Hypothalamus (tissue), 51 donors: ENCODE data around the gene REX1BD.
"Not testable (repeated sequence)": the region's sequence is repeated elsewhere in the genome, so short reads cannot be mapped to it uniquely, and the experiment has no call there.

Experiments
- DNase-seq, 51 donors: peaks; one replicate each; lab custom pipeline; 2025; lab: John Stamatoyannopoulos, UW

The REX1BD gene

GRCh38 chr19:18576383-18576782, 12.2 kb upstream of the REX1BD start:
- no peak for DNase-seq

- DNase-seq: no peak
Observed at GRCh38 chr19:18577365-18577914, 11.2 kb upstream of the REX1BD start.

- DNase-seq: no peak
Observed at GRCh38 chr19:18580311-18580710, 8.3 kb upstream of the REX1BD start.

- DNase-seq: no peak
Observed at GRCh38 chr19:18586306-18586705, 2.3 kb upstream of the REX1BD start.

DNA sequence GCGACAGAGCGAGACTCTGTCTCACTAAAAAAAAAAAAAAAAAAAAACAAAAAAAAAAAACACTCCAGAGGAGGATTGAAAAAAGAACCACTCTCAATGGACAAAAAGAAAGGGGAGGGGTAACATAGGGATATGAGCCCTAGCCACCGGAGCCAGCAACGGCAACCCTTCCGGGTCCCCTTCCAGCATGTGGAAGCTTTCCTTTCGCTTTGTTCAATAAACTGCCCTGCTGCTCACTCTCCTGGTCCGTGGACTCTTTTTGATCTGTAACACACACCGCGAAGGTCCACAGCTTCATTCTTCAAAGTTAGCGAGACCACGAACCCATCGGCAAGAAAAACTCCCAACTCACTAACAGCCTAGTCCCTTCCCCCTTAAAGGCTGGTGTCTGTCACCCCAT, 1.0 kb upstream of the REX1BD start:
- DNase-seq: no peak

DNA sequence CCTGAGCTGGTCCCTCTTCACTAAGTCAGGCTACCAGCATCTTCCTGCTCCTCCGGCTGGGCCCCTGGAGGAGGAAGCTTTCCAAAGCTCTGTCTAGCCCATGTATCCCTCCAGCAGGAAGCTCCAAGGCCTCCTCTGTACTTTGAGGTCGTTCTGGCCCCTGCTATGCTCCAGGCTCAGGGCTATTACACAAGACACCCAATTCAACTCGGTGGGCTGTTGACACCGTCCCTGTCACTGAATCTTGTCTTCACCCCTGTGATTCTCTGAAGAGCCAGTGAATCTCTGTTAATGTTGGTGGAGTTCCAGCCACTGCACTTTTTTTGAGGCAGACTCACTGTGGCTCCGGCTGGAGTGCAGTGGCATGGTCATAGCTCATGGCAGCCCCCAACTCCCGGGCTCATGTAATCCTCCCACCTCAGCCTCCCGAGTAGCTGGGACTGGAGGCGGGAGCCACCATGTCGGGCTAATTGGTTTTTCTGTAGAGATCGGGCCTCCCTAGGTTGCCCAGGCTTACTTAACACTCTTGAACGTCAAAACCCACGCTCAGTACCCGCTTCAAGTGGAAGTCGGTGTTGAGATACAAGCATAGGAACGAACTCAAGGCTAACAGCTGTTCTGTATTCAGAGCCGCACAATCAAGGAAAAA, 512 bp upstream of the REX1BD start:
- DNase-seq: no peak

- DNase-seq: peak in 26 of 51 donors; percentile 10 to 67 (median 33)
Observed at GRCh38 chr19:18589380-18590272, 1.0 kb downstream of the REX1BD start.

- DNase-seq: peak in 48 of 51 donors; percentile 13 to 89 (median 68)
Observed at GRCh38 chr19:18590273-18591272, 2.0 kb downstream of the REX1BD start.

- DNase-seq: no peak
Observed at GRCh38 chr19:18591735-18592385, 3.3 kb downstream of the REX1BD start.

DNA sequence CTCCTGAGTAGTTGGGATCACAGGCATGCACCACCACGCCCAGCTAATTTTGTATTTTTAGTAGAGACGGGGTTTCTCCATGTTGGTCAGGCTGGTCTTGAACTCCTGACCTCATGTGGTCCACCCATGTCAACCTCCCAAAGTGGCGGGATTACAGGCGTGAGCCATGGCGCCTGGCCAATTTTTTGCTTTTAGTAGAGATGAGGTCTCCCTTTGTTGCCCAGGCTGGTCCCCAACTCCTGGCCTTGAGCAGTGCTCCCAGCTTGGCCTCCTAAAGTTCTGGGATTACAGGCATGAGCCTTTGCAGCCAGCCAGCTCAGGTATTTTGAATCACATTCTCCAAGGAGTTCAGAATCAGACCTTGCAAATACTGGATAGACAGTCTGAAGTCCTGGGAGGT, 4.1 kb downstream of the REX1BD start:
- not testable (repeated sequence) for DNase-seq

DNA sequence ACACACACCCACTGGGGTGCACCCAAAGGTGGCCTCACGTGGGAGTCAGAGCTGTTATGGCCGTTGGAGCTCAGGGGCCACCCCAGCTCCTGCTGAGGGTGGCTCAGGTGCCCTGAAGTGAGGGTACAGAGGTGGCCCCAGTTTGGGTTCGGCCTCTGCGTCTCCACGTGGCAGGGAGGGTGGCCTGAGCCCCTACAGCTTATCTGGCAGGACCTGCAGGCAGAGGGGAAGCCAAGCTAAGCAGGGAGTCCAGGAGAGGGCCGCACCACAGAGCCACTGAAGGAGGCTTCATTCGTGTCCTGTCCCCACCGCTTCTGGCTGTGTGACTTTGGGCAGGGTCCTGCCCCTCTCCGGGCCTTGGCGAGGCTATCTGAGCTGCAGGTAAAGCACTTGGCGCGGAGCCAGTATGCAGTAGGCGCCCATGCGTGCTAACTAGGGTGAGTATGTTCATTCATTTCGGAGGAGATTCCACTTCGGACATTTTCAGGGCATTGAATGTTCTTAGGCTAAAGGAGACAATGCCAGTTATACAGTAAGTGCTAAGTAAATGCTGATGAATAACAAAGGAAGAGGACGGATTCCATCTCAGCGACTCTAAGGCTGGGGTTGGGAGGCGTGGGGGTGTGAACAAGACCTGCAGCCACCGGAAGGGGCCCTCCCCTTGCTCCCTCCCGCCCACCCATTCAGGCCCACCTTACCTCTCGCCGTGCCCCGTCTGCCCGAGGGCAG, 4.9 kb downstream of the REX1BD start:
- peak in 2 of 51 donors; percentile 5 to 6 for DNase-seq

DNA sequence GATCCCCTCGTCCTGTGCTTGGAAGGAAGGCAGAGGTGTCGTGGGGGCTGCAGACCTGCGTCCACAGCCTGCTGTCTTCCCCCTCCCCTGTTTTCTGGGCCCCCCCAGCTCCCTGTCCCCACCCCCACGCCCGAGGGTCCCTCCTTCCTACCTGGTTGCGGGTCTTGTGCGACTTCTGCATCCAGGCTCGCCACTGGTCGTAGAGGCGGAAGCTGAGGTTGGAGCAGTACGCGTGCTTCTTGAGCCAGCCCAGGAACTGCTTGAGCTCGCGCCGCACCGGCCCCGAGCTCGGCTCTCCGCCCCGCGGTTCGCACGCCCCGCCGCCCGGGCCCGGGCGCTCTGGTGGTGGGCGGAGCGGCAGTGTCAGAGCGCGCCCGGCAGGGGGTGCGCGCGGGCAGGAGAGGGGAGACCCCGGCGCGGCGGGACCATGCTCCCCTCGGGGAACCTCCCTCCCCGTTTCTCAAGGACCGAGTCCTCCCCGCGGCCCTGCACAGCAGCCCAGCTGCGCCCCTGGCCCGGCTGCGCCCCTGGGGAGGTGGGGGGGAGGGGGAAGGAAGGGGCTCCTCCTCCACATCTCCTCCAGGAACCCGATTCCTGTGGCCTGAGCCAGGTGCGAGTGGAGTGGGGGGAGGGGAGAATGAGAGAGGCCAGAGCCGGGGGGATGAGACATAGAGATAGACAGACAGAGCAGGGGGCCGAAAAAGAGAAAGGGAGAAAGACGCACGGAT, 5.7 kb downstream of the REX1BD start:
- peak in 37 of 51 donors; percentile 7 to 70 (median 40) for DNase-seq

DNA sequence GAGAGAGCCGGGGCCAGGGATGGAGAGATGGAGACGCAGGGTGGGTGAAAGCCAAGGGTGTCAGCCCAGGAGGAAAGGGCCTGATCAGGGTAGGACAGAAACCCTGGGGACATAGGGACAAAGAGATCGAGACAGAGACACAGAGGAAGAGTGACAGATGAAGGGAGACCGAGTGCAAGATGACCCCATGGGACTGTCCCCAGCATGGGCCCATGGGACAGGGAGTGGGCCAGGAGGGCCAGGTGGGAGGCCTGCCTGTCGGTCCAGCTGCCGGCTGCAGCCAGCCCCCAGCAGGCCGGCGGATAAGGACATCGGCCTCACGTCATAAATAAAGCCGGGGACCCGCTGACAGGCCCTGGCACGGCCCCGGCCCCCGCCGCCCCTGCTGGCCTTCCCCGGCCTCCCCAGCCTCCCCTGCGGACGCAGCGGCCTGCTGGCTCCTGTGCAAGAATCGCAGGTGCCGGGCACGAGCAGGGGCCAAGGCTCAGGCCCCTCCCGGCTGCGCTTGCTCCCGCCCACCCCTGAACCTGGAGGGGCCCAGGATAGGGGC, 6.3 kb downstream of the REX1BD start:
- no peak for DNase-seq

- no peak for DNase-seq
Observed at GRCh38 chr19:18595475-18595874, 6.9 kb downstream of the REX1BD start.

GRCh38 chr19:18596752-18597157, 8.2 kb downstream of the REX1BD start:
- peak in 3 of 51 donors; percentile 8 to 19 (median 16) for DNase-seq

- DNase-seq: no peak
Observed at GRCh38 chr19:18597809-18598660, 9.4 kb downstream of the REX1BD start.

GRCh38 chr19:18599485-18599884, 10.9 kb downstream of the REX1BD start:
- no peak for DNase-seq
